Activated CD4-positive, alpha-beta T cell treated with anti-CD3 and anti-CD28 coated beads, Interleukin-2, Interleukin-6, amounts not matched to agents 100 ng/mL and 50 ng/mL, durations not matched to agents 16 hours and 8 hours (primary cell): Measurements from ENCODE around the gene ARMH2.
"Not testable (repeated sequence)": the region's sequence is repeated elsewhere in the genome, so short reads cannot be mapped to it uniquely, and the experiment has no call there.

Source experiments
- DNase-seq: peaks from one replicate; pipeline ENCODE4 v3.0.0-alpha.2; 2020

ARMH2 gene

GRCh38 chr6:24761851-24762250 lies 36.9 kb downstream of the ARMH2 start:
- no peak for DNase-seq

- no peak for DNase-seq
Measured at GRCh38 chr6:24761193-24761835, 37.4 kb downstream of the ARMH2 start.

- DNase-seq: no peak
Measured at GRCh38 chr6:24760210-24760609, 38.5 kb downstream of the ARMH2 start.

GRCh38 chr6:24759718-24760117 lies 39.0 kb downstream of the ARMH2 start:
- no peak for DNase-seq

GRCh38 chr6:24757611-24758010 lies 41.1 kb downstream of the ARMH2 start:
- DNase-seq: no peak

DNA sequence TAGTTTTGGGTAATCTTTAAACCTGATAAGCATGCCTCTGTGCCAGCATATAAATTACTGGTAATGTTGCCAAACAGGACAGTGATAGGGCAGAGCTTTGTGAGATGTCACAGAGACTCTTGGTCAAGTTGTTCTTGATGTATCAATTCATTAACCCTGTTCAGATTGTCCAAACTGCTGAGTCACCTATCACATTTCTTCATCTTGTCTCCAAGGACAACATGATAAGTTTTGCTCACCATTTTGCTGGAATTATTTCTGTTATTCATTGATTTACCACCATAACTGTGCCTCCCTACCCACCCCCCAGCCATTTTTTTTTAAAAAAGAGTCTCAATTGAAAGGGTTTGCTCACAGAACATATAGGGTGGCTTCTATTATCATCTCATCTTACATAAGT lies 43.4 kb downstream of the ARMH2 start:
- no peak for DNase-seq

- DNase-seq: not testable (repeated sequence)
Measured at GRCh38 chr6:24754378-24754777, 44.3 kb downstream of the ARMH2 start.

GRCh38 chr6:24753545-24753944 lies 45.2 kb downstream of the ARMH2 start:
- DNase-seq: no peak

DNA sequence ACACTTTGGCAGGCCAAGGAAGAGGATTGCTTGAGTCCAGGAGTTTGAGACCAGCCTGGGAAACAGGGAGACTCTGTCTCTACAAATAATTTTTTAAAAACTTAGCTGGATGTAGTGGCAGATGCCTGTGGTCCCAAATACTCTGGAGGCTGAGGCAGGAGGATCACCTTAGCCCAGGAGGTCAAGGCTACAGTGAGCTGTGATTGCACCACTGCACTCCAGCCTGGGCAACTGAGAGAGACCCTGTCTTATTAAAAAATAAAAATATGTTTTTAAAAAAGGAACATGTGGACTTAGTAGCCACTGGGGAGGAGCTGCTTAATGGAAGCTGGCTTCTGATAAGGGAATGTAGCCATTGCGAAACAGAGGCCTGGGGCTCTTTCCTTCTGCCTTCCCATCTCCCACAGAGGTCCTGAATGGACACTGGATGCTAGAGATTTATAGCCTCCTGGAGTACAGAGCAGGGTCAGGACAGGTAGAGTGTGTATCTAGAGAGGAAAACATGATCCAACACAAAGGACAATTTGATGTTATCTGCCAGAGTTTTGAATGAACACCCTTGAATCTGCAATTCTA lies 45.7 kb downstream of the ARMH2 start:
- no peak for DNase-seq

DNA sequence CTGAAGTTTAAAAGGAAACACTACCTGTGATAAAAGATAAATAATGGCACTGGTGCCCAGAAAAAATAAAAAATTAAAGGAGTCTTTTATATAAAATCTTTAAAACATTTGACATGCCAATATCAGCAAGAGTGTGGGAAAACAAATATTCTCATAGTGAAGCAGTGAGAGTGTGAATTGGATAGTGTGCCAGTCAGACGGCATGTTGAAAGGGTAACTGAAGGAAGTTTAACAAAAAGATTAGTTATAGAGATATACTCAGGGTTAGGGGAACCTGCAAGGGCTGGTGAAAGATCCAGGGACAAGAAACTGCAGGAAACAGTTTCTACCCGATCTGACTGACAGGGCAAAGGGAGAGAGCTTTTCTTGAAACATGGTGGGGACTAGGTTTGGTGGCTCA lies 46.2 kb downstream of the ARMH2 start:
- no peak for DNase-seq

- DNase-seq: not testable (repeated sequence)
Measured at GRCh38 chr6:24750878-24751277, 47.8 kb downstream of the ARMH2 start.

- DNase-seq: no peak
Measured at GRCh38 chr6:24749297-24749696, 49.4 kb downstream of the ARMH2 start.
